T follicular helper cell (primary cell): ENCODE results near the gene DLX4.
A peak's percentile ranks its signal among the peaks of the same experiment; 100 is the strongest.

Source experiments
- DNase-seq: peaks from one replicate; pipeline ENCODE4 v3.0.0-alpha.2; 2020; ENCODE audit warnings: low read depth

Gene DLX4

DNA sequence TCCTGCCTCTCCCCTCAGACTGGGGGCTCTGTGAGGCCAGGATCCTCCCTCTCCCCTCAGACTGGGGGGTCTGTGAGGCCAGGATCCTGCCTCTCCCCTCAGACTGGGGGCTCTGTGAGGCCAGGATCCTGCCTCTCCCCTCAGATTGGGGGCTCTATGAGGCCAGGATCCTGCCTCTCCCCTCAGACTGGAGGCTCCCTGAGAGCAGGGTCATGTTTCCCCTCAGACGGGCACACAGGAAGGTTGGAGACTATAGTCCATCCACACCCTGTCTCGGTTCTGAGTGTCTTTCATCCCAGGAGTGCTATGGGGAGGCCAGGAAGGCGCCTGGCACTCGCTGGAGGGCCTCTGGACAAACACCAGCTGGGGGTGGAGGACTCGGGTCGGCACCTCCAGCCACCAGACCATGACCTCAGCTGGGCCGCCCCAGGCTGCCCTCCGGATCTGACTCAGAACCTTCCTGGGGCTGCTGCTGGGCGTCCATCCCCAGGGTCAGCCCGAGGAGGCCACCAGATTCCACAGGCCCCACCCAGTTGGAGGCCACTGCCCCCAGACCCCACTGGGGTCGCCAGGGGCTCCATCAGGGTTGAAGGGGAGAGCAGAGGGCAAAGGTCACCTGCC is 21.9 kb upstream of the DLX4 start:
- no peak for DNase-seq

DNA sequence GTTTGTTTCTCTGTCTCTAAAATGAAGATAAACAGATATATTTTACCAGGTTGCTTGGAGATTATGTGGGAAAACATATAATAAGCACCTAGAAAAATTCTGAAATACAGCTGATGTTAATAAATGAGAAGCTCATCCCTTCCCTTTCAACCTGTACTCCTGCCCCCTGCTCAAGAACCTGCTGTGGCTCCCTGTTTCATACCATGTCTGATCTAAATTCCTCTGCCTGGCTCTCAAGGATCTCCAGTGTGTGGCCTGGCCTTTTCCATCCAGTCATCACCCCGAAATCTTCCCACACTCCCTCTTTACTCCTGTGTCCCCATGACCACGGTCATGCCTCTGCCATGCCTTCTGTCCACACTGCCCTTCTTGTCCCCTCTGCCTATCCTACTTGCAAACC is 19.4 kb upstream of the DLX4 start:
- no peak for DNase-seq

DNA sequence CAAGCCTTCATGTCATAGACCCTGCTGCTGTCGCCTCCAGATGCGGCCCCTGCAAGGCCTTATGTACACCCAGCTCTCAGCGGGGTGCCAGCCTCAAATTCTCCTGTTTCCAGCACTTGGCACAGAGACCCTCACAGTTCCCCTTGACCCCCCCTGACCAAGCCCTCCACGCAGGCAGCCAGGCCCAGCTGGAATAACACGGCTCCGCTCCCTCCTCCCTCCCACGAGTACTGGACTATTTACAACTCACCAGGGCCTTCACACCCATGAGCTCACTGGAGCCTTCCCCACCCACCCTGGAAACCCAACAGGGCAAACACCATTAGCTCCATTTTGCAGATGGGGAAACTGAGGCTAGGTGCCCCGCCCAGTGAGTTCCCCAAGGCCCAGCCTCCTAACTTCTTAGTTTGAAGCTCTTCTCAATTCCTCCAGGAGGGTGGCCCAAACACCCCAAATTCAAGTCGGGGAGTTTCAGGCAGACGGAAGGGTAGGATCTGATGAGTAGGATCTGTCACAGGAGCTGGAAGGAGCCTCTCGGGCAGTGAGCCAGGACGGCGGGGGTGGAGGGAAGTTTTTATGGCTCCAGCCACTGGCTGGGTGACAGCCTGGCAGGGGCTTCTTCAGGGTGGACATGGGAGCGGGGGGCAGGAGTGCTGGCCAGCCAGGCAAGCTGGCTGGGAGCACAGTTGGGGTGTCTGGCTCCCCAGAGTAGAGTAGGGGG is 17.5 kb upstream of the DLX4 start:
- DNase-seq = no peak

DNA sequence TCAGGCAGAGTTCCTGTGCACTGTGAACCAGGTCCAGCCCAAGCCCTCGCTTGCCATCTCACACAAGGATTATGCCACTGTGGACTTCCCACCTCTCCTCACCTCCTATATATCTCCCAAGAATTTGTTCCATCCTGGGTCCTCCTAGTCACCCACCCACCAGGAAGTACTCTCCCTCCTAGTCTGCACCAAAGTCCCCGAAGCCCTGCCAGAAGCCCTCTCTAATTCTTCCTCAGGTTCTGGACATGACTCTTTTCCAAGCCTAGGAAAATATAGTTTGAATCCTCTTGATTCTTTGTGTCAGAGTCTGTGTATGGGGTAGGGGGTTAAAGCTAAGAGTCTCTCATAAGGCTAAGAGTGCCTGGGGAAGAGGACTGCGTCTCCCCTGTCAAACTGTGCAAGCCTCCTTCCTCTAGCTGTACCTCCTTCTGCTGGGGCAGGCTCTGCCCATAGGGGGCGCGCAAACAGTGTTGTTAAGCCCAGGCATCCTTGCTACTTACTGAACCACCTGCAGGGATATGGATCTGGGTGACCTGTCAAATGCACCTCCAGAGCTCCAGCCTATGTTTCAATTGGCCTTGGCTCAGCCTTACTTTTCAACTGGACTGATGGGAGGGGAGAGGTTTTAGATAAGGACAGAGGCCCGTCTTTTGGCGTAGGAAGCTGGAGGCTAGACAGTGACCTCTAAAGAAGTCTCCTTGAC is 16.6 kb upstream of the DLX4 start:
- DNase-seq = peak; percentile 70

DNA sequence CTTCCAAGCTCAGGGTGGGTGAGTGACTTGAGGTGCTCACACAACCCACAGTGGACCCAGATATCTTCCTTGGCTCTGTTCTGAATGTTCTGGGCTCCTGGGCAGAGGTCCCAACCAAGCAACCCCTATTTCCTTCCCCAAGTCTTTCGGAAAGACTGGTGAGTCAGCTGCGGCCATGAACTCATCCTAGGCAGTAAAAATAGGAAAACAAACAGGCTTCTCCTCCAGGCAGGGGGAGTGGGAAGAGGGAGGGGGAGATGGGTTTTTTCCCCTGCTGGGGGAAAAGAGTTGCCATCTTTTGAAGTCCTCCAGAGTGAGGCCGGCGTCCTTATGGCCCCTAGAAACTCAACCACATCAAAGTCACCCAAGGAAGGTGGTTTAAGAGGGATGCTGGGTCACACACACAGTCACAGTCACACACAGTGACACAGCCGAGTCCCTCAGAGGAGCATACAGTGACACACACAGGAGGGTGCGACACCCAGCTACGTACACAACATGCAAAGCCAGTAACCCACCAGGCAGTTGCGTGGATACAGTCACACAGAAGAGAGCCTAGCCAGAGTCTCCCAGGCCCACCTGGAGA is 16.0 kb upstream of the DLX4 start:
- DNase-seq = no peak

DNA sequence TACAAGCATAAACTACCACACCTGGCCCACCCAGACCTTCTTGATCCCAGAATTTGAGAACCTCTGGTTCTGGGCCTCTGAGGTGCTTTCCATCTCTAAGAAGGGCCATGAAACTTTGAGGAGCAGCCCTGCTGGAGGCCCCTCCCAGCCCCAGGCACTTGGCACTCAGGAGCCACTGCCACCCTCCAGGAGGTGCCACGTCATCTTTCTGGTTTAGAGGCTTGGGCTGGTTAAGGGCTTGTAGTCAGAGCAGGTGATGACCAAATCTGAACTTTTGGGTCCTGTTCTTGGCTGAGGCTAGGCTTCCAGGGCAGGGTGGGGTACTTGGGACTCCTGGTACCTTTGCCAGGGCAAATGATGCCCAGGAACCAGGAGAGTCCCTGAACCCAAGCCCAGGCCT is 13.8 kb upstream of the DLX4 start:
- DNase-seq = no peak

DNA sequence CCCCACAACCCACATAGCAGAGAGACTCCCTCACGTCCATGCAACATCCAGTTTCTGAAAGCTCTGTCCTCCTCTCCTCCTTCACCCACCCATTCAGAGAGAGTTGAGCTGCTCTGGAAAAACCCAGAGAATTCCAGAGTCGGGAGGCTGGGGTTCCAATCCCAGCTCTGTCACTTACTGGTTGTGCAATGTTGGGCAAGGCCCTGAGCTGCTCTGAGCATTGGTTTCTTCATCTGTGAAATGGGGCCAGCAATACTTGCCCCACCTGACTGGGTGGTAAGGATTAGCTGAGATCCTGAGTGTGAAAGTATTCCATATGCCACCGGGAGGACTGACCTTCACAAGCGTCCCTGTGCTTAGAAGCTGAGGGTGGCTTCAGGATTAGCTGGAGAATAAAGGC is 12.2 kb upstream of the DLX4 start:
- DNase-seq = no peak

DNA sequence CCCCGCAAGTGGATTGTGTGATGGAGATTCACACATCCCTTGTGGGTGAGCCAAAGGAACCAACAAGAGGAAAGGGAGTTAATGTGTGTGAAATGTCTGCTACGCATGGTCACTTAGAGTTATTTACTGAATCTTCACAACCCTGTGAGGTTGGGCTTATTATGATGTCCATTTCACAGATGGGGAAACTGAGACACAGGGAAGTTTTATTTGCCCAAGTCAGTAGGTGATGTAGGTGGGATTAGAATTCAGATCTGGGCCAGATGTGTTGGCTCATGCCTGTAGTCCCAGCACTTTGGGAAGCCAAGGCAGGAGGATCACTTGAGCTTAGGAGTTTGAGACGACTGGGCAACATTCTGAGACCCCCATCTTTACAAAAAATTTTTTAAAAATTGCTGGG is 11.6 kb upstream of the DLX4 start:
- DNase-seq = no peak

DNA sequence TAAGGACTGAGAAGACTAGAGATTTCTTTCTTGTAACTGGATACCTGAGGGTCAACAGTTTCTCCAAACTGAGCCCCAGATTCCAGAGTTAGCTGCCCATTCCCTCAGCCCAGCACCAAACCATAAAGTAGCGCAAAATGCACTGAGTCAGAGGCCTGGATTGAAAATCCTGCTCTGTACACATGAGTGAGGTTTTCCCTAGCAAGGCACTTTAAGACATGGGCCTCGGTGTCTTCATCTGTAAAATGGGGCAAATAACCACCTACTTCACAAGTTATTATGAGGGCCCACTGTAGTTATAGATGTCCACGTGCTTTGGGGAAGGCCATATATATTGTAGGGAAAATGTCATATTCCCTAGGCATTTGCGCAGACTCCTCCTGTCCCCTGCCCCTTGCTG is 10.3 kb upstream of the DLX4 start:
- DNase-seq = no peak

DNA sequence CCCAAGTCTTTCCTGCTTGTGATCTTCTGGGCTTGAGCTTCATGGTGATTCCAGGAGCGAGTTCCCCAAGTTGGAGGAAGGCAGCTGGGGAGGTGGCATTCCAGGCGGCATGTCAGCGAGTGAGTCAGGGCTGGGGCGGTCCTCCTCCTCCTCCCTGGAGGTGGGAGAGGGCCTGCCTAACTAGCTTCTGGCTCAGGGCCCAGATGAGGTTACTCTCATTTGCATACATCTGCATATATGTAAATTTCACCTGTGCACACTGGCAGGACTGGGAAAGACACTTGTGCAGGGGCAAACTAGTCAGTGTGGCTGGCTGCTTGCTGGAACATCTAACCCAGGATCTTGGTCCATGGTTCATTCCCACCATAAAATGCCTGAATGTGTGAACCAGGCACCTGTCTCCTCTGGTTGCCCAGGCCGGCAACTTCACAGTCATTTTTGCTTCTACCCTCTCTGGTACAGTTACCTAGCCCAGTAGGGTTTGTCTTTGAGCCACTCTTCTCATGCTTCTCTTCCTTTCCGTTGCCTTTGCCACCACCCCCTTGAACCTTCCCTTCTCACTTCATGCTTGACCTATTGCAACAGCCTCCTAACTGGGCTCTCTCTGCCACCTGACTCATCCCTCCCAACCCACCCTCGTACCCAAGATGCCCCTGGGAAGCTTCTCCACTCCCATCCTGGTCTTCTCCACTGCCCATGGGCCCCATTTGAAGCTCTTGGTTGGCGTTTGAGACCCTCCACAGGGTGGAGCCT is 9.6 kb upstream of the DLX4 start:
- DNase-seq = no peak

DNA sequence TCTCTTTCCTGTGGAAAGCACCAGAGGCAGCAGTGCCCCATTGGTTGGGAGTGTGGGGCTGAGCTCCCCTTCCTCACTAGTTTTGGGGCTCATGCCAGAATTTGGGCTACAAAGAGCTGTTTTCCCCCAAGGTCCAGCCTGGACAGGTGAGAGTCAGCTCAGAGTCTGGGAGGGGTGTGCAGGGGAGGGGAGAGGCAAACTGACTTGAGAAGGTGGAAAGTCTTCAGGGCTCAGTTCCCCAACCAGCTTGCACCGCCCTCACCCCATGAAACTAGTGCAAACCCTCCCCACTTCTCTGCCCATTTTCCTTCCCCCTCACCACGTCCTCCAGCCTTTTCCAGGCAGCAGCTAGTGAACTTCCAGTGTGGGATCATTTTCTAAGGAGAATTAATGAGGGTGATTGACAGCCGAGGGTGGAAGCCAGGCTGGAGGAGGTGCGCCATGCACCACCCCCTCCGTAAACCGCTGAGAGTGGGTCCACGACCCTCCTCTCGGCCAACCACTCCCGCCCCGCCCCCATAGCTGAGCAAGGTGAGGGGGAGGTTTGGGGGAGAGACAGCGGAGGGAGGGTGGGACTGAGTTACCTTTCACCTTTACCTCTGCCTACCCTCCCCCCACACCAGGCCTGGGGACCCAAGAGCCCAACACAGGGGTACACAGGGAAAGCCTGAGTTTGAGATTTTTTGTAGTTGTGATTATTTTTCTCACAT is 6.2 kb upstream of the DLX4 start:
- DNase-seq = no peak

DNA sequence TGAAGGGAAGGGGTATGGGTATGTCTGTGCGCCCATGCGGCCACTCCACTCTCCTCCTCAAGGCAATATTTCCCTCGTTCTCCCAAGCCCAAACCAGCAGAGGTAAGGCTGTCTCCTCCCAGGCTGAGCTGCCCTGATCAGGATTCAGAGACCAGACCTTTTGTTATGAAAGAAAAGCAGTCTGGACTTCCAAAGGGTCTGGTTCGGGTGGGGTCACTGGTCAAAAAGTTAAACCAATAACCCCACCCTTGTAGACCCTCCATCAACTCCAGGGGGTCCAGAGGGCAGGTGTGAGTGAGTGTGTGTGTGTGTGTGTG is 5.7 kb upstream of the DLX4 start:
- DNase-seq = no peak

DNA sequence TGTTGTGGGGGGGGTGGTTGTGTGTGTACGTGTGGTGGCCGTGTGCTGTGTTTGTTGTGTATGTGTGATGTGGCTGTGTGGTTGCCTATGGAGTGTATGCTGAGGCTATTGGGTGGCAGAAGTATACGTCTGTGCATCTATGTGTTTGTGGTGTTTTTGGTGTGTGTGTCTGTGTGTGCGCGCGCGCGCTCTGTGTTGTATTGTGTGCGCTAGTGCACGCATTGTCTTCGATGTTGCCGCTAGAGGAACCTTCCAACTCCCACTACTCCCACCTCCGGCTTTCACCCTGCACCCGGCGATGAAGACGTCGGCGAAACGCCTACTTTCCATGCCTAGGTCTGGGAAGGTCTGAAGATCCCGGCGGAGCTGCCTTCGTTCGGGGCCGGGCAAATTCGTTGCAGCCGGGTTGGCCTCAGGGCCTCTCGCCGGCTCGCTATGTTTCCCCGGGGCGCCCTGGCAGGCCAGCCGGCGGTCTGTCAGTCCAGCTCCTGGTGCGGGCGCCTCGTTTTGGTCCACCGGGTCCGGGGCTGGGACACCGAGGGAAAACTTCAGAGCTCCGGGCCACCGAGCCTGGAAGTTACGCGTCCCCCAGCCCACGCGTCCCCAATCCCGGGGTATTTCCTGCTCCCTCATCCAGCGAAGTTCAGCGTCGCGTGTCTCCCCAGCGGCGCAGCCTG is 5.2 kb upstream of the DLX4 start:
- no peak for DNase-seq

DNA sequence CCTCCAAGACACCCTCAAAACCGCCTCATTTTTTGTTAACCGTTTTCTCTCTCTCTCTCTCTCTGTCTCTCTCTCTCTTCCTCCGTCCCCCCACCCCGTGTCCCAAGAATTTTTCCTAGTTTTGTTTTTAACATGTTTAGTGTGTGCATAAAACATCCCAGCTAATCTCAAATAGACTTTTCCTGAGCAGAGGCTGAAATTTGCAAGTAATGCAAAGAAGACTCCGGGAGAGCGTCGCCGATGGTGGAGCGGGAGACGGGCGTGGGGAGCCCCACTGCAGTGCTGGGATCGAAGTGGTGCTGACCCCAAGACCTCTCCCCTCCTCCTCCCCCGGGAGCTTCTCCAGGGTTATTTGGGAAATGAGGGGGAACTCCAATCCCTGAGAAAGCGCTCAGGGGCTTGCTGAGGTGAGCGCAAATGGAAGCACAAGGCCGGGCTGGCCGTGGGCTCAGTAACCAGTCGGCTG is 4.7 kb upstream of the DLX4 start:
- DNase-seq = no peak

DNA sequence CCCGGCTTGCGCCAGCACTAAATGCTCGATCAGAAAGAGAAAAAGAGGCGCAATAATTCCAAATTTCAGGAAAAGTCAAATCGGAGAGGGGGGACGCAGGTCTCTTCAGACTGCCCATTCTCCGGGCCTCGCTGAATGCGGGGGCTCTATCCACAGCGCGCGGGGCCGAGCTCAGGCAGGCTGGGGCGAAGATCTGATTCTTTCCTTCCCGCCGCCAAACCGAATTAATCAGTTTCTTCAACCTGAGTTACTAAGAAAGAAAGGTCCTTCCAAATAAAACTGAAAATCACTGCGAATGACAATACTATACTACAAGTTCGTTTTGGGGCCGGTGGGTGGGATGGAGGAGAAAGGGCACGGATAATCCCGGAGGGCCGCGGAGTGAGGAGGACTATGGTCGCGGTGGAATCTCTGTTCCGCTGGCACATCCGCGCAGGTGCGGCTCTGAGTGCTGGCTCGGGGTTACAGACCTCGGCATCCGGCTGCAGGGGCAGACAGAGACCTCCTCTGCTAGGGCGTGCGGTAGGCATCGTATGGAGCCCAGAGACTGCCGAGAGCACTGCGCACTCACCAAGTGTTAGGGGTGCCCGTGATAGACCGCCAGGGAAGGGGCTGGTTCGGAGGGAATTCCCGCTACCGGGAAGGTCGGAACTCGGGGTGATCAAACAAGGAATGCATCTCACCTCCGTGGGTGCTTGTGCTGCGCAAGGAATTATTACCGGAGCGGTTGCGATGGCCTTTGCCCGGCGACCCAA is 4.0 kb upstream of the DLX4 start:
- DNase-seq = no peak

DNA sequence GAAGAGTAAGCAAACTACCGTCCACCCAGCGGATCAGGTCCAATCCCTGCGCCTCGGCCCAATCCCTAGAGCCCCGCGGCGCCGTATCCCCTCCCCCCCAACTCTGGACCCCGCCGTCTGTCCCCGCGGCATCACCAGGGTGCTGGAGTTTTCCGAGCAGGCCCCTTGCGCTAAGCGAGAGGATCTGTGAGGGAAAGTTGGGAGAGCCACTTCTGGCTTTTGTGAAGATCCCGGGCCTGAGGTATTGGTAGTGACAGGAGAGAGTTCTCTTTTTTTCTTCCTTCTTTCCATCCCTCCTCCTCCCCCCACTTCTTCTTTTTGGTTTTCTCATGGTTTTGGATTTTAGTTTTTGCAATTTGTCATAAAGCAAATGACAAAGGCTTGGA is 3.5 kb upstream of the DLX4 start:
- DNase-seq = no peak

DNA sequence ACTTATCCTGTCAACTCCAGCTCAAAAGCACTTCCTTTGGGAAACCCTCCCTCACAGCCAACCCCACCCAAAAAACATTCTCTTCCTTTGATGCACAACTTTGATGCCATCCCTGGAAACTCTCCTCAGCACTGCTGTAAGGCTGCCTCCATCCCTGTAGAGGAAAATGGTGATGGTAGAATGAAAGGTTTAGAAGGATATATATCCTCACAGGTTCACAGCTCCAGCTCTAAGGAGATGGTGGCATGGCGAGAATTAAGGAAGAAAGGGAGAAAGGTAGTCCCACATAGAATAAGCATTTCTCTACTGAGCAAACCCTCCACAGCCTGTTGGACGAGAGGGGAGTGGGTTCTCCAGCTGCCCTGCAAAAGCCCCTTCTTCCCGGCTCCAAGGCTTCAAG is 2.2 kb upstream of the DLX4 start:
- DNase-seq = no peak

DNA sequence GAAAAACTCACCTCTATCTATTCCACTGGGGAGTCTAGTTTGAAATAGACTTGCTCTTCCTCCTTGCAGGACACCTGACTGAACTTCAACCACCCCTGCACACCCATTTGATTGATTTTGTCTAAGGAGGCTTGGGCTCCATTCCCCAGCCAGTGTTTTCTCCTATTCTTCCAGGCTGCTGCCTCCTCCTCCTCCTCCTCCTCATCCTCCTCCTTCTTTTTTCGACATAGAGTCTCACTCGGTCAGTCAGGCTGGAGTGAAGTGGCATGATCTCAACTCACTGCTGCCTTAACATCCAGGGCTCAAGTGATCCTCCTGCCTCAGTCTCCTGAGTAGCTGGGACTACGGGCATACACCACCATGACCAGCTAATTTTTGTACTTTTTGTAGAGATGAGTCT is 1.8 kb upstream of the DLX4 start:
- DNase-seq = no peak

DNA sequence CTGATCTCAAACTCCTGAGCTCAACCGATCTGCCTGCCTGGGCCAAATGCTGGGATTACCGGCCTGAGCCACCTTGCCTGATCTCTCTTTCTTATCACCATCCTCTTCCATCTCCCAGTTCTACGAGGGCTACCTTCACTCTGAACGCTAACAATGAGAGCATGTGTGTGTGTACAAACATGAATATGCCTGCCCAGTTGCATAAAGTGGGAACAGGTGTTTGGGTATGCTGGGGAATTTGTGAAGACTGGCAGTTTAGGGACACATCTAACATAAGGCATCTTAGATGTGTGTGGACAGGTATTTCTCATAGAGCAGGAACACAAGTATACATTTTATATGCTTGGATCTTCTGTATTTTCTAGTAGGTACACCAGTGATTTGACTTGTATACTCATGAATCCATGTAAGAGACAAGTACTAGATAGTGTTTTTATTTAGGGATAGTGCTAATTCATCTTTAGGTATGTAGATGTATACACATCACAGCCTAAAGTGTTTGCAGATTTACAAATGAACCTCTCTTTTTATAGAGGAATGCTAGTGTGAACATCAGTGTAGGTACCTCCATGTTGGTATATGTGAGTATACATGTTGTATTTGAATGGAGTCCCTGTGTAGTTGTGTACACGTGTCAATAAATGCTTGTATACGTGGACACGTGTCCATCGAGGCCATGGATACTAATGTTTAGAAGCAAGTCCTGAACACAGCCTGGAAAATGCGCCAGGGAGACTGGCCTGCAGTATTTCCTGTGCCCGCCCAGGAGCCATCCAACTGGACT is 1.2 kb upstream of the DLX4 start:
- no peak for DNase-seq
